GM12864 (cell line): Measurements from ENCODE around the gene COL8A2.

ENCODE experiments used
- DNase-seq: peaks from one replicate; pipeline ENCODE4 v3.0.0-alpha.2; 2011; ENCODE audit warnings: low read depth
- H3K4me3 ChIP-seq: 2 replicates; pipeline ENCODE4 v1.5.1; 2011; ENCODE audit warnings: mild to moderate bottlenecking, low read depth, low read length, control low read depth
- CTCF ChIP-seq: IDR thresholded peaks from 2 replicates; pipeline ENCODE4 v1.5.1; 2011; ENCODE audit warnings: low read depth, mild to moderate bottlenecking, moderate library complexity, low read length, control low read depth, inconsistent platforms; ENCODE audit errors: missing control alignments

COL8A2 gene

GRCh38 chr1:36157115-36157903, 32.3 kb upstream of the COL8A2 start:
- DNase-seq: no peak
- peak overlapping the region; percentile 81 for H3K4me3 ChIP-seq
- TF ChIP-seq CTCF: no peak

DNA sequence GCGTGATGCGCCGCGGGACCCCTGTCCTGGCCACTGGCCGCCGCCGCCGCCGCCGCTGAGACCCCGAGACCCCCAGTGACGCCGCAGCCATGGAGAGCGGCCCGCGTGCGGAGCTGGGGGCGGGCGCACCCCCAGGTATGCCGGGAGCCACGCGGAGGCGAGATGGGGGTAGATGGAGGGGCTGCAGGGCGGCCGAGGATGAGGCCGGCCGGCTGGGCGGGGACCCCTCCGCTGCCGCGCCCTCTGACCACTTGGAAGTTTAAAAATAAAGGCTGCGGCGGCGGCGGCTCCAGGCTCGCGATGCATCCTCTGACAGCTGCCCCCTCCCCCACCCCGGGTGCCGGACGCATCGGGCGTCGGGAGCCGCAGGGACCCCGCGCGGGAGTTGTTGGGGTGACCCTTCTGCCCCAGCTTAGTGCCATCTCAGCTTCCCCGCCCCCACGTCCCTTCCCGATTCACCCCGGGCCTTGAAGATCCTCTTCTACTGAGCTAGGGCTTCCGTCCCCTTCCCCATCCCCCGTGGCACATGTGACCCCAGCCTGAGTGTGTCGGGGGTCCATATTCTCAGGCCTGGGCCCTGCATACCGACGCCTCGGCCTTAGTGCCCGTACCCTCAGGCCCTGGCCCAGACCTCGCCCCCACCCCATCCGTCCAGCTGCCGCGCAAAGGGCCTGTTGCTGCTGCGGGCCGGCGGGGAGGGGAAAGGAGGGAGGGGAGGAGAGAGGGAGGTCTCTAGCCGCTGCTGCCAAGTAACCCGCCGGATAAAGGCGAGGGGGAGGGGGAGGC, 31.5 kb upstream of the COL8A2 start:
- no peak for TF ChIP-seq CTCF
- peak overlapping the region; percentile 81 for H3K4me3 ChIP-seq
- DNase-seq: no peak

- DNase-seq: no peak
These were observed 30.6 kb upstream of the COL8A2 start, which contains the start of gene MAP7D1 for GRCh38 chr1:36155408-36156328. MAP7D1 (plus strand) TSS chr1:36156160; CDS start chr1:36156418, 258 bp downstream.

GRCh38 chr1:36154765-36155407, 29.9 kb upstream of the COL8A2 start:
- H3K4me3 ChIP-seq: peak overlapping the region; percentile 81
- DNase-seq: no peak
- TF ChIP-seq CTCF: no peak

More at GRCh38 chr1:36155408-36156328, 30.6 kb upstream of the COL8A2 start, which contains the start of gene MAP7D1:
- TF ChIP-seq CTCF: no peak
- peak within 1 kb of the TSS; percentile 81 for H3K4me3 ChIP-seq

- no peak for DNase-seq
- H3K4me3 ChIP-seq: no peak overlapping the region
- no peak for TF ChIP-seq CTCF
These were observed 29.3 kb upstream of the COL8A2 start for GRCh38 chr1:36154335-36154734.

DNA sequence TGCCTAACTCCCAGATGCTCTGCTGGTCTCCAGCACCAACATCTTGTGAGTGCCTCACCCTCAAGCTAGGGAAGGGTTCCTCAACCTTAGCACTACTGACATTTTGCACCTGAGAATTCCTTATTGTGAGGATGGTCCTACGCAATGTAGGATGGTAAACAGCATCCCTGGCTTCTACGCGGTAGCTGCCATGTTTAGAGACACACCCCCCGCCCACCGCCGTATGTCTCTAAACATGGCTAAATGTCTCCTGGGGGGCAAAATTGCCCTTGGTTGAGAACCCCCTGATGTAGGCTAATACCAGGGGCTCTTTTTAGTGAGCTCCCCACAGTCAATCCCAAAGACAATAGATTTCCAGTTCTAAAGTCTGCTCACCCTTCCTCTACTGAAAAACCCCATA, 28.5 kb upstream of the COL8A2 start:
- no peak for TF ChIP-seq CTCF
- no peak for DNase-seq
- H3K4me3 ChIP-seq: no peak overlapping the region
